Activated naive CD4-positive, alpha-beta T cell treated with anti-CD3 and anti-CD28 coated beads, Interleukin-2, amount 10 ng/mL, durations not matched to agents 7 days and 5 days (primary cell): ENCODE data around the gene PLXNA4.
"Not testable (repeated sequence)": the region's sequence is repeated elsewhere in the genome, so short reads cannot be mapped to it uniquely, and the experiment has no call there.

Source experiments
- CTCF ChIA-PET: fragments of 350-600 bp; sonication (Branson Sonifier 250); formaldehyde crosslinking; loops from one replicate; lab custom pipeline; 2021; ENCODE audit warnings: antibody characterized with exemption; lab: Charles Lee
- DNase-seq: peaks from one replicate; pipeline ENCODE4 v3.0.0-alpha.2; 2020
- H3K27ac Mint-ChIP-seq: one replicate; pipeline ENCODE4 v1.8.0; 2021; ENCODE audit warnings: mild to moderate bottlenecking, moderate library complexity, mixed read lengths
- H3K27me3 Mint-ChIP-seq: one replicate; pipeline ENCODE4 v1.8.0; 2021; ENCODE audit warnings: mild to moderate bottlenecking, mixed read lengths
- H3K36me3 Mint-ChIP-seq: one replicate; pipeline ENCODE4 v1.8.0; 2021; ENCODE audit warnings: mixed read lengths
- H3K4me1 Mint-ChIP-seq: one replicate; pipeline ENCODE4 v1.8.0; 2021; ENCODE audit warnings: mixed read lengths
- H3K4me3 Mint-ChIP-seq: one replicate; pipeline ENCODE4 v1.8.0; 2021; ENCODE audit warnings: mild to moderate bottlenecking, moderate library complexity, mixed read lengths
- H3K9me3 Mint-ChIP-seq: one replicate; pipeline ENCODE4 v1.8.0; 2021; ENCODE audit warnings: mixed read lengths

The PLXNA4 gene

DNA sequence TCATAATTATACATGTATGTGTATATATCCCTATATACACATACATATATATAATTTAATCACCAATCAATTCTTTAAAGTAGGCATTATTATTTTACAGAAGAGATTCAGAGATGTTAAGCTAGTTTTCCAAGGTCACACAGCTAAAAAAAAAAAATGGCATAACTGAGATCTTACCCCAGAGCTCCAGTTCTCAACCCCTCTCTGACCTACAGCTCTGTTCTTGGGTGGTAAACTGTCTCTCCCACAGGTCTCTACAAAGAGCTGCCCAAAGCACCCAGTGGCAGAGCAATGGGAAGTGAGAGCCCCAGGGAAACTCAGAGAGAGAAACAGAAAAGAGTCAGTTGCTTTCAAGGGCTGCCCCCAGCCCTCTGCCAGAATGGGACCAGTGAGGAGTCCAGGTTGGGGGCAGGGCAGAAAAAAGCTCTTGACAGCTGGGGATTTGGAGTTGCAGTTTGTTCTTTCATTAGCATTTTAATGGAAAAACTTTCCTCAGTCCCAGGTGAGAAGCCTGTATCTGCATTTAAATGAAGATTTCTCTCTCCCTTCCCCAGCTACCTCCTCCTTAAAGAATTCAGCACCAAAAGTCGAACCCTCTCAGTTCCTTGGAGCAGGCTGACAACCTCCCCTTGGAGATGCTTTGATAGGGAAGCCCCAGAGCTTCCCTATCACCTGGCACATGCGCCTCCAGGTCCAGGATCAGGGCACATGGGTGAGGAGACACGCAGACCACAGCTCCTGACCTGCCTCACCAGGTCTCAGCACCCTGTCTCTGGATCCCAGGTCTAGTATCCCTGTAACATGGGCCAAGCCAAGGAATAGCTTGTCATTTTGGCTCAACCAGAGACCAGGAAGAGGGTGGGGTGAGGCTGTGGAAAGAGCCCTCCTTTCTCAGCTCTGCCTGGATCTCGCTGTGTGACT is 388.1 kb downstream of the PLXNA4 start:
- H3K36me3 Mint-ChIP-seq: peaks cover 15% of the 10 kb centered on the region
- H3K4me1 Mint-ChIP-seq: no peaks in the 10 kb centered on the region
- peaks cover 13% of the 10 kb centered on the region for H3K9me3 Mint-ChIP-seq
- H3K27me3 Mint-ChIP-seq: peaks cover 3% of the 10 kb centered on the region
- DNase-seq: no peak
- CTCF ChIA-PET: interaction anchor here (1.0 kb wide), 1 partner anchor 130 kb away, joined by 4 read pairs; no protein-coding TSS in a partner anchor
- H3K4me3 Mint-ChIP-seq: no peak overlapping the region
- no peak overlapping the region for H3K27ac Mint-ChIP-seq

DNA sequence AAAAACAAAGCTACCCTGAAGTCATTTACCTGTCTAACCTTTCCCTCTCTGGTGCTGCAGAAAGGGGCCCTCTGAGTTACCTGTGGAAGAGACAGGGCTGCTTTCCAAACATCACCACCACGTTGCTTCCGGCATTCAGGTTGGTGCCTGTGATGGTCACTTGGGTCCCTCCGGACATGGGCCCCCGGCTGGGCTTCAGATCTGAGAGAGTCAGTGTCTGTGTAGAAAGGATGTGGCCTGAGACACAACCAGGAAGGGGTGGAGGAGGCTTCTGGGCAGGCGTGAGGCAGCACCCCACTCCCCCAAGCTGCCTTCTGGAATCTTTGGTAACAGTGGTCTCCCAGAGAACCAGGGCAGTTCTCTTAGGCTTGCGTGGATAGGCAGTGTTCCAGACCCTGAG is 388.9 kb downstream of the PLXNA4 start:
- Mint-ChIP-seq H3K27ac (no peak overlapping the region), H3K9me3 (peaks cover 13% of the 10 kb centered on the region), H3K4me1 (no peaks in the 10 kb centered on the region), H3K27me3 (peaks cover 3% of the 10 kb centered on the region), H3K36me3 (peaks cover 12% of the 10 kb centered on the region), H3K4me3 (no peak overlapping the region)
- CTCF ChIA-PET: no interaction called here
- DNase-seq: no peak

DNA sequence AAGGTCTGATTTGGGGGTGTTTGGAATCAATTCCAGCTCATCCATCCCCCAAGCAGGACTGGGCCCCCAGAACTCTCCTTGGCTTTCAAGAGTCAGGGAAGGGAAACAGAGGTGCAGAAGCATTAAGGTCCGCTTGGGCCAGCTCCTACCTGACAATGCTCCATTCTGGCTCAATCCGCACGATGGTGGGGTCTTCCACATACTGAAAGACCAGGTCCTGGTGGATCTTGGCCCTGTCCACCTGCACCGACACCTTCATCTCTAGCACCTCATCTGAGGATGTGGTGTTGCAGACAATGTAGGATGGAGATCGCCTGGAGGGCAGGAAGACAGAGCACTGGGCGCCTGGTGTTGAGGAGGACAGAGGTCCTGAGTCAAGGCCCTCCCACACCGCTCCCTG is 391.1 kb downstream of the PLXNA4 start:
- Mint-ChIP-seq H3K27me3 (no peaks in the 10 kb centered on the region), H3K4me1 (no peaks in the 10 kb centered on the region), H3K9me3 (peaks cover 13% of the 10 kb centered on the region), H3K36me3 (peaks cover 16% of the 10 kb centered on the region), H3K27ac (no peak overlapping the region), H3K4me3 (no peak overlapping the region)
- no peak for DNase-seq
- CTCF ChIA-PET: no interaction called here

DNA sequence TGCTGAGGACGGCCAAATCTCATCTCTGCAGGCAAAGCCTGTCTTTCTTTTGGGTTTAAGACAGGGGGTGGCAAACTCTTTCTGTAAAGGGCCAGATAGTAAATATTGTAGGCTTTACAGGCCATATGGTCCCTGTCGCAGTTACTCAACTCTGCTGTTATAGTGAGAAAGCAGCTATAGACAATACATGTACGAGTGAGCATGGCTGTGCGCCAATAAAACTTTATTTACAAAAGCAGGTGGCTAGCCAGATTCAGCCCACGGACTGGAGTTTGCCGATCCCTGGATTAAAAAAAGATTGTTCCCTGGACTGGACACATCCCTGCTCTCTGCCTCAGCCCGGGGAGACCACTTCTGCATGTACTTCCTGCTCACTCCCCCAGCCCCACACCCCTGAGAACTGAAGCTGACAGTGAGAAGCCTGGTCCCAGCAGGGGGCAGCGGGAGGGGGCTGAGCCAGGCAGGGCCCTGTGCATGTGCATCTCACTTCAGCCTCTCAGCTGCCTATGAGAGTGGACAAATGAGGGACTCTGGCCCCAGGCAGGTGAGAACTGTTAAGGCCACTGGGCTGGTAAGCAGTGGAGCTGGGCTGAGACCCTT is 392.4 kb downstream of the PLXNA4 start:
- H3K4me1 Mint-ChIP-seq: no peaks in the 10 kb centered on the region
- no peak overlapping the region for H3K4me3 Mint-ChIP-seq
- H3K27me3 Mint-ChIP-seq: no peaks in the 10 kb centered on the region
- CTCF ChIA-PET: no interaction called here
- no peak for DNase-seq
- H3K27ac Mint-ChIP-seq: no peak overlapping the region
- H3K36me3 Mint-ChIP-seq: peaks cover 19% of the 10 kb centered on the region
- H3K9me3 Mint-ChIP-seq: peaks cover 13% of the 10 kb centered on the region

DNA sequence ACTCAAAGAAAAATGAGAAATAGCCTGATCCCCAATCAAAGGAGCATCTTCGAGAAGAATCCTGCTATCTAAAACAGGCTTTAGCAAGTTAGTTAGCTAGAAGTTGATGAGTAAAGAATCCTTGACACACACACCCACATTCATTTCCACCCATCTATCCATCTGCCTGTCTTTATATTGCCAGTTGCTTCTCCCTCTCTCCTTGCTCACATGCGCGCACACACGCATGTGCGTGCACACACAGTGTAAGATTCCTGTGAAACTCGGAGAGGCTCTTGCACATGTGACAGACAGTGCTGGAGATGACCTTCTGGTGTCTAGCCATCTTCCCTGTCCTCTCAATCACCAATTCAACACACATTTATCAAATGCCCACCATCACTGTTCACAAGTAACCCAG is 393.3 kb downstream of the PLXNA4 start:
- no peak for DNase-seq
- Mint-ChIP-seq H3K27me3 (no peaks in the 10 kb centered on the region), H3K36me3 (peaks cover 19% of the 10 kb centered on the region), H3K27ac (no peak overlapping the region), H3K4me1 (no peaks in the 10 kb centered on the region), H3K4me3 (no peak overlapping the region), H3K9me3 (peaks cover 13% of the 10 kb centered on the region)
- CTCF ChIA-PET: no interaction called here

DNA sequence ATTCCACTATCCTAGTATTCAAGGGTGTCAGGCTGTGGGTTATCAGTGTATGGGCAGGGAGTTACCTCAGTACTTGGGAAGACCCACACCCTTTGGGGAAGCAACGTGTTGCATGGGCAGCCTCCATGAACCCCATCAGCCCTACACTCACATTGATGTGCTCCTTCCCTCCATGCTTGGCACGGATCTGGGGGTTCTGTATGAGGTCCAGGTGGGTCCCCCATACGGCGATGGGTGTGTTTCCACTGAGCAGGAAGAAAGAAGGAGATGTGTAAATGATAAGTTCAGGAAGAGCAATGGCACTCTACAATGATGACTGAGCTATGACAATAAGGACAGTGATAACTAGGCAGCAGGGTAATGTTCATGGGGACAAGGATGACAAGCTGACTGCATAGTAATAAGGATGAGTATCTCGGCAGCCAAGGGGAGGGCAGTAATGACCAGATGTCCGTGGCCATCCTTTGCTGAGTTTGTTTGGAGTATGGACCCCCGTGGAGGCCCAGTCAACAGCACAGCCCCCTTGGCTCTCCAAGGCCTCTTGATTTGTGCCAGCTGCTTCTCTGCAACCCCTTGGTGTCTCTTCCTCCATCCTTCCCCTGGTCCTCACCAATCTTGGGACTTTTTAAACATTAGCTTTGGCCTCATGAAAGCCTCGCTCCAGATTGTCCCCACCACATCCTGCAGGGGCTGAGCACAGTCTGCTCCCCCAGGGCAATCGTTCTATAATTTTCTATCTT is 394.2 kb downstream of the PLXNA4 start:
- Mint-ChIP-seq H3K27me3 (no peaks in the 10 kb centered on the region), H3K4me1 (no peaks in the 10 kb centered on the region), H3K4me3 (no peak overlapping the region), H3K36me3 (peaks cover 15% of the 10 kb centered on the region), H3K9me3 (peaks cover 6% of the 10 kb centered on the region), H3K27ac (no peak overlapping the region)
- CTCF ChIA-PET: no interaction called here
- DNase-seq: no peak

DNA sequence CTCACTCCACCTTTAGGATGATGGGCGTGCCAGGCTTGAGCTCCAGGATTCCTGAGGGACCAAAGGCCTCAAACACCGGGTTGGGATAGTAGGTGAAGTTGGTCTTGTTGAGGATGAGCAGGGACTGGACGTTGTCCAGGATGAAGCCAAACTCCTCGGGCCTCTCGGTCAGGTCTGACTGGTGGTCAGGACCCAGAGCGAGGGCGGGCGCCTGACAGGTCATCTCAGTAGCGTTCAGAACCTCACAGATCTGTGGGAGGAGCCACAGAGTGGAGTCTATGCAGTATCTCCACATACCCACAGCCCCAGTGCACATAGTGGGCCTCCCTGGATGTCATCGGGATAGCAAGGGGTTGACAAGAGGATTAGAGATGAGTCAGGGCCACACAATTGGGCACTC is 394.9 kb downstream of the PLXNA4 start:
- peaks cover 9% of the 10 kb centered on the region for H3K36me3 Mint-ChIP-seq
- H3K9me3 Mint-ChIP-seq: no peaks in the 10 kb centered on the region
- no peaks in the 10 kb centered on the region for H3K4me1 Mint-ChIP-seq
- no peaks in the 10 kb centered on the region for H3K27me3 Mint-ChIP-seq
- DNase-seq: no peak
- CTCF ChIA-PET: no interaction called here
- no peak overlapping the region for H3K4me3 Mint-ChIP-seq
- no peak overlapping the region for H3K27ac Mint-ChIP-seq

DNA sequence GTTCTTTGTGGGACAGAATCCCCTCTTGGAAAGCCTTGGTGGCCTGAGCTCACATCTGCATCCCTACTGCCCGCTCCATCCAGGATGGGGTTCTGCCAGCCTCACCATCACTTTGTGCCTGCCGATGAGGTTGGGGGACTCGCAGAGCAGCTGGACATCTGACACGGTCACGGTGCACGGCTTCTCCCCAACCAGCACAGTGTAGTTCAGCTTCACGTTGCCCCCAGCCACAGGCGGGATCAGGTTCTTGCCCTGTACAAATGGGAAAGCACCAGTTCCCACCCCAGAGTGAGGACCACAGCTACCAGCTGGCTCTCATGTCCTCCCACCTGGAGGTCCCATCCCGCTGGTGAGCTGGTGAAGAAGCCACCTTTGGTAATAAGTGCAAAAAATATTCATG is 395.8 kb downstream of the PLXNA4 start:
- no peak overlapping the region for H3K4me3 Mint-ChIP-seq
- CTCF ChIA-PET: interaction anchor here (0.6 kb wide), 1 partner anchor 212 kb away, joined by 3 read pairs; no protein-coding TSS in a partner anchor
- H3K9me3 Mint-ChIP-seq: no peaks in the 10 kb centered on the region
- no peak overlapping the region for H3K27ac Mint-ChIP-seq
- H3K36me3 Mint-ChIP-seq: peaks cover 9% of the 10 kb centered on the region
- H3K4me1 Mint-ChIP-seq: no peaks in the 10 kb centered on the region
- H3K27me3 Mint-ChIP-seq: no peaks in the 10 kb centered on the region
- DNase-seq: no peak

DNA sequence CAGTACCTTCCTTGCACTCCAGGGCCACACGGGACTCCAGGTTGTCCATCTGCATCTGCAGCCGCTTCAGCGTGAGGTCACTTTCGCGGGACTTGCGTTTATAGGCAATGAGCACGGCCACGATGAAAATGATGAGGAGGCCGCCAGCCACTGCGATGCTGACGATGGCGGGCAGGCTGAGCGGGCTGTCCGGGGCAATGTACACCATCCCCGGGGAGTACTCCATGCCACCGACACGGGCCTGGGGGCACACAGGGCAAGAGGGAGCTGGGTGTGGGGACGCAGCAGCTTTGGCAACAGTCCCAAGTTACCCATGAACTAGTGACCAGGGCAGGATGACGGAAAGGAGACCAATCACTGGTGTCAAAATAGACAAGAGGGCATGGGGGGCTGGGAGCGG is 396.6 kb downstream of the PLXNA4 start:
- H3K9me3 Mint-ChIP-seq: no peaks in the 10 kb centered on the region
- no peak overlapping the region for H3K27ac Mint-ChIP-seq
- no peaks in the 10 kb centered on the region for H3K27me3 Mint-ChIP-seq
- CTCF ChIA-PET: interaction anchor here (0.6 kb wide), 1 partner anchor 213 kb away, joined by 3 read pairs; no protein-coding TSS in a partner anchor
- H3K4me1 Mint-ChIP-seq: no peaks in the 10 kb centered on the region
- peaks cover 13% of the 10 kb centered on the region for H3K36me3 Mint-ChIP-seq
- no peak for DNase-seq
- H3K4me3 Mint-ChIP-seq: no peak overlapping the region

DNA sequence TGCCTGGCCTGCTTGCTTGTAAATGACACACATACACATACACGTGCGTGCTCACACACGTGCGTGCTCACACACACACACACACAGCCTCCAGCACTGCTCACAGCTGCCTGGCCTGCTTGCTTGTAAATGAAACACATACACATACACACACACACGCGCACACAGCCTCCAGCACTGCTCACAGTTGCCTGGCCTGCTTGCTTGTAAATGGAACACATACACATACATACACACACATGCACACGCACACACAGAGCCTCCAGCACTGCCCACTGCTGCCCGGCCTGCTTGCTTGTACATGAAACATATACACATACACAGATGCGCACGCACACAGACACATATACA is 397.2 kb downstream of the PLXNA4 start:
- H3K4me3 Mint-ChIP-seq: no peak overlapping the region
- no peaks in the 10 kb centered on the region for H3K27me3 Mint-ChIP-seq
- no peak overlapping the region for H3K27ac Mint-ChIP-seq
- no peaks in the 10 kb centered on the region for H3K9me3 Mint-ChIP-seq
- peaks cover 11% of the 10 kb centered on the region for H3K36me3 Mint-ChIP-seq
- H3K4me1 Mint-ChIP-seq: no peaks in the 10 kb centered on the region
- no peak for DNase-seq
- CTCF ChIA-PET: no interaction called here

DNA sequence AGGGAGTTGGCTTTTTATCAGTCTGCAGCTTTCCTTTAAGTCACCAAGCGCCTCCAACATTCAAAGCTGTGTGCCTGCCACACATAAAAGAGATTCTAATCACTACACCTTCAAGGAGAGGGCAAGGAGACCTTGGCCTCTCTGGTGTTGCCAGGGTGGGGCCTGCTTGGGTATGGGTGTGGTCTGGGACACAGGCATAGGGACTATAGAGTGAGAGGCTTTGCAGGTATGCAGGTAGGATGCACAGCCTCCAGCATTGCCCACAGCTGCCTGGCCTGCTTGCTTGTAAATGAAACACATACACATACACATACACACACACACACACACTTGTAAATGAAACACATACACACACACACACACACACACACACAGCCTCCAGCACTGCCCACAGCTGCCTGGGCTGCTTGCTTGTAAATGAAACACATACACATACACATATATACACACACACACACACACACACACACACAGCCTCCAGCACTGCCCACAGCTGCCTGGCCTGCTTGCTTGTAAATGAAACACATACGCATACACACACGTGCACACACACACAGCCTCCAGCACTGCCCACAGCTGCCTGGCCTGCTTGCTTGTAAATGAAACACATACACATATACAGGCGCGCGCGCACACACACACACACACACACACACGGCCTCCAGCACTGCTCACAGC is 397.7 kb downstream of the PLXNA4 start:
- H3K4me1 Mint-ChIP-seq, H3K4me3 Mint-ChIP-seq, H3K9me3 Mint-ChIP-seq, H3K27me3 Mint-ChIP-seq, H3K27ac Mint-ChIP-seq, DNase-seq, CTCF ChIA-PET: not testable (repeated sequence)
- H3K36me3 Mint-ChIP-seq: peaks cover 11% of the 10 kb centered on the region

DNA sequence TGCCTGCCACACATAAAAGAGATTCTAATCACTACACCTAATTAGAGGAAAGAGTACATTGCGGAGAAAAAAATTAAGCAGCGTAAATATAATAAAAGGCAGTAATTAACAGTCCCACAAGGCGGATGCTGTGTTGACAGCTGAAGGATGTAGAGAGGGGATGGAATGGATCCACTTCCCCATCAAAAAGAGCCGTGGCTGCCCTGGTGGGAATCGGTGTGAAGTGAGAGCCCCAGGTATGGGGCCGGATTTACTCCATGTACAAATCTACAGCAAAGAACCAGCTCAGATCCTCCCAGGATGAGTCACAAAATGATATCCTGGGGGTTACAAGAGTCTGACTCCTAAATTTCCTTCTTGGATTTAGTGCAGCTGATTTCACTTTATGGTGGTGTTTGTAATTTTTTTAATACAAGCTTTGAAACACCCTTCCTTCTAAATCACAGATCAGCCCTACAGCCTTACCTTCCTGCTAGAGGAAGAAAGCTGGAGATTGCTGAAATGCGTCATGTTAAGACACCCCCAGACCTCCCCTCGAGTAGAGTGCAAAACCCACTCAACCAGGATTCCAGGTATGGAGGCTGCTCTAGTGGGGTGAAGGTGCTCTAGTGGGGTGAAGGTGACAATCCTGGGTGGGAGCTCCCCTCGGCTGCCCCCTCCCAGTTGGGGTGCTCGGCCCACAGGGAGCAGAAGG is 398.4 kb downstream of the PLXNA4 start:
- CTCF ChIA-PET: no interaction called here
- Mint-ChIP-seq H3K27ac (no peak overlapping the region), H3K4me3 (no peak overlapping the region), H3K4me1 (no peaks in the 10 kb centered on the region), H3K27me3 (no peaks in the 10 kb centered on the region), H3K36me3 (peaks cover 11% of the 10 kb centered on the region), H3K9me3 (no peaks in the 10 kb centered on the region)
- DNase-seq: no peak

DNA sequence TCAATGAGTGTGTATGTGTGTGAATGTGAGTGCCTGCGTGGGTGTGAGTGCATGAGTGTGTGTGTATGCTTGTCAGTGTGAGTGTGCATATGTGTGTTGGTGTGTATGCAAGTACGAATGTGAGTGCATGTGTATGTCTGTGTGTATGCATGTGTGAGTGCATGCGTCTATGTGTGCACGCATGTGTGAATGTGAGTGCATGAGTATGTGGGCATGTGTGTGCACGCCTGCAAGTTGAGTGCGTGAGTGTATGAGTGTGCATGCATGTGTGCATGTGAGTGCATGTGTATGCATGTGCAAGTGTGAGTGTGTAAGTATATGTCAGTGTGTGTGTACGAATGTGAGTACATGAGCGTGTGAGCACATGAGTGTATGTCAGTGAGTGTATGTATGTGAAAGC is 399.6 kb downstream of the PLXNA4 start:
- Mint-ChIP-seq H3K9me3 (no peaks in the 10 kb centered on the region), H3K27me3 (no peaks in the 10 kb centered on the region), H3K36me3 (peaks cover 7% of the 10 kb centered on the region), H3K4me3 (no peak overlapping the region), H3K4me1 (no peaks in the 10 kb centered on the region), H3K27ac (no peak overlapping the region)
- CTCF ChIA-PET: no interaction called here
- DNase-seq: no peak
